ENCODE measurements around the gene GPT2.

The GPT2 gene

DNA sequence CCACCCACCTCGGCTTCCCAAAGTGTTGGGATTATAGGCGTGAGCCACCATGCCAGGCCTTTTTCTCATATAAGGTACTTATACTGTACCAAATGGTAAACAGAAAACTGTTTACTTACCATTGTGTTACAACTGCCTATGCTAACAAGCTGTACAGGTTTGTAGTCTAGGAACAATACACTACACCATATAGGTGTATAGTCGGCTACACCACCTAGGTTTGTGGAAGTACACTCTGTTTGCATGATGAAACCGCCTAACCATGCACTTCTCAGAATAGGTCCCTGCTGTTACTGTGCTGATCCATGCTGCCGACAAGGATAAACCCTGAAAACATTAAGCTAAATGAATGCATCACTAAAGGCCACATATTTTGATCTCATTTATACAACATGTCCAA, 70.4 kb downstream of the GPT2 start:
- in situ Hi-C loops (cut with MboI; ENCODE audit: low sequenced_read_pairs), result loop anchor here (10.0 kb wide), 1 partner anchor 1210 kb away; no protein-coding TSS in a partner anchor

GRCh38 chr16:46961373-46962353, 77.5 kb downstream of the GPT2 start:
- in situ Hi-C loops (cut with MboI; ENCODE audit: low sequenced_read_pairs), result no loop called here

DNA sequence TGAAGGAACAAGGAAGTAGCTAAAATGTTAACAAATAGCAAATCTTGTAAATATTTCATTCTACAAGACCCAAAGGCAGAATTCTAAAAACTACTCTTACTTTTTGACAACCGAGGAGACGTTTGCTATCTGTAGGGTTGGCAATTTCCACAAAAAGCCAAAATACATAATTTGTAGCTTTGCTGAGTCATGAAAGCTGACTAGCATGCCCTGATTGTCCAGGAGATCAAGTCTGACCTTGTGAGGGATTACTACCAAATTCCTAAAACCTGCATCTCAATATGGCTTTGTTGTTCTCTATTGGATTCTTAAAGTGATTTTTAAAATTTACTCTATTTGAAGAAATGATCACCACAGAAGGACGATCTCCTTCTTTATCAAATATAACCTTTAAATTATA, 78.5 kb downstream of the GPT2 start:
- in situ Hi-C loops (cut with MboI; ENCODE audit: low sequenced_read_pairs), result no loop called here

DNA sequence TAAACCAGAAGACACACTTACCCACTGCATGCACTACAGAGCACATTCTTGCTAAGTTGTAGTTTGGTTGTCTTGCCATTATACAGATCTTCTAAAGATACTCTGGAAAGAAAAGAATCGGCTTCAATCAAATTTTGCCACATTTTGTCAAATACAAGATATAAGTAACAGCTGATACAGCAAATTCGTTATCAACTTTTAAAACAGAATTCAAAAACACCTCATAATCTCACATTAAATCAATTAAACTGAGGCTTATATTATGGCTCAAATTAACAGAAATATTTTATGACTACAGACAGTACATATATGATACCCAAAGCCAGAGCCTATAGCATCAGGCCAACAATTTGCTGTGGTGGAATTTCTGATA, 83.9 kb downstream of the GPT2 start:
- in situ Hi-C loops (cut with MboI; ENCODE audit: low sequenced_read_pairs), result no loop called here

GRCh38 chr16:46970089-46970488, 85.9 kb downstream of the GPT2 start:
- in situ Hi-C loops (cut with MboI; ENCODE audit: low sequenced_read_pairs), result no loop called here

DNA sequence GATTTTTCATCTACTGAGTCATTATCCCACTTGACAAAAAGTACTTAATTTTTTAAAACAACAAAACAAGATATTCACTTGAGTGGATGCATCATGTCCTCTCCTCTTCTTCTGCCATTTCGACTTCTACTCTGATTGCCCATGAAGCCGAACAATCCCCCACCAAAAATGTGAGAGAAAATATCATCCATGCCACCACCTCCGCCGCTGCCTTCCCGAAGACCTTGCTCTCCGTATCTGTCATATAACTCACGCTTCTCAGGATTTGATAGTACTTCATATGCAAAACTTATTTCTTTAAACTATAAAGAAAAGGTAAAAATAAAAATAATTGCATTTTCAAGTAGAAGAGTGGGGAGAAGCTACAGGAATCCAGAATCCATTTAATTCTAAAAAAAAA, 87.1 kb downstream of the GPT2 start:
- in situ Hi-C loops (cut with MboI; ENCODE audit: low sequenced_read_pairs), result no loop called here

DNA sequence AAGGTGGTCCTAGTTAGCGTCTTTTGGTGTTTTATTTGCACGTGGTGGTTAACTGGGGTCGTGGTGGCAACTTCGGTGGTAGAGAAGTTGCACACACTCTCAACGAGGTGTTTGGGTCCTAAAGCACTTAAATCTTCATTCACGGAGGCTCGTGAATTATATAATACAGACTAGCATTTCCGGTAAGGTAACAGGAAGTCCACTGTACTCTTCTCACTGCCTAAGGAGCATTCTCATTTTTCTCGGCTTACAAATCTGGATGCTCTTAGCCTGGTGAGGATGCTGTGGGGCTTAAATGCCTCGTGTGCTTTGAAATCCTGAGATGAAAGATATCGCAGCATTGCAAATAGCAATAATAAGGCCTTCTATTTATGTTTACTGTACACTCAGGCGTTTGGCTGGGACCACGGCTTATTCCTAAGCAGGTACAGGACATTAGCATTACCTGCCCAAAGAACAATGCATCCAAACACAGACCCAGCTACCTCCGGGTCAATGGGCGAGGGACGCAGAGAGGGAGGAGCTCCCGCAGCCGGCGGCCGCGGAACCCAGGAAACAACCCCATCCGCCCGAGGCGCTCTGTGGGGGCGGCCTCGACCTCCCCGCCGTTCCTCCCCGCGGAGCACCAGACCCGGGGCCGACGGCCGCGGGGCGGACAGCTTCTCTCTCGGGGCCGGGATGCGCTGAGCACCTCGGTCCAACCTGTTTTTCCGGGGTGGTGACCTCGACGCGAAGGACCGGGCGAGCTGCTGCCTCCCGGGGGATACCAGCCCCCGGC, 88.5 kb downstream of the GPT2 start:
- in situ Hi-C loops (cut with MboI; ENCODE audit: low sequenced_read_pairs), result no loop called here

DNA sequence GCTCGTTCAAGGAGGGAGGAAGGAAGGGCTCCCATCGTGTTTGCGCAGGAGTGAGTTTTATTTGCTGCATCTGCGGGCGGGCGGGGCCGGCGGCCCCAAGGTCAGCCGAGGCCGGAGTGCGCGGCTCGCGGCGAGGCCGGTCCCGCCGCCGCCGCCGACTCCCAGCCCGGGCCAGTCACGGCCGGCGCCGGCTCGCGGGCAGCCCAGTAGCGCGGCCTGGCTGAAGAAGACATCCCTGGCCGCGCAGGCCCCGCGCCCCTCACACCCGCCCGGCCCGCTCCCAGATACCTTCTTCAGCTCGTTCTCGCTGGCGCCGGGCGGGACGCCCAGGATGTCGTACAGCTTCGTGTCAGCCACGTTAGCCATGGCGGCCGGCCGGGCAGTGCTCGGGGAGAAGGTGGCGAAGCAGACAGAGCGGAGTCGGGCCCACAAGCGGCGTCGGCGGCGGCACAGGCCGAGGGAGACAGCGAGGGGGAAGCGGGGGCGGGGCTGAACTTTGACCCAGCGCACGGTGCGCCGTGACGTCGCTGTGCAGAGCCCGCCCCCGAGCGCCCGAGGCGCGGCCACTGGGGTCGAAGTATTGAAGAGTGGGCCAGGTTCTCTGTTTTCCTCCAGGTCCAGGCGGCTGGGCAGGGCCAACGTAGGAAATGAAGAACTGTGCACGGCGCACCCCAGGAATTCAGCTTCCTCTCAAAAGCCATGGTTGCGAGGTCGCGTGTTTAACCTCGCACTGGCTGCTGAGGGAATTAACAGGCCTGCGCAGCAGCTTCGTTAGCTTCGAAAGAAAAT, 89.2 kb downstream of the GPT2 start, which contains the start of gene DNAJA2:
TSS of gene DNAJA2 (minus strand) at position 468 of the 789 bp plus-strand sequence. CDS start at position 366, 102 bp downstream.
- in situ Hi-C loops (cut with MboI; ENCODE audit: low sequenced_read_pairs), result no loop called here

DNA sequence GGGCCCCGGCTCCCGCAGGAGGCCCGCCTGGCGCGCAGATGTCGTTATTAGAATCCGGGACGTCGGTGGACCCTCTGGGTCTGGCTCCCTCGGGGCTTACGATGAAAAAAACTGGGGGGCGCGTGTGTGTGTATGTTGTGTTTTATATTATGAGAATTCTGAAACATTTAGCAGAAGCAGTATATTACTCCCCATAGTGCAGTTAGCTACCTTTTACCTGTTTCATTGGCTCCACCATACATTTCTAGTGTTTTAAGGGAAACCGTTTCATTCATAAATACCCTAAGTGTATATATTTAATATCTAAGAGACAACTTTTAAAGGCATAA, 89.8 kb downstream of the GPT2 start:
- in situ Hi-C loops (cut with MboI; ENCODE audit: low sequenced_read_pairs), result no loop called here

DNA sequence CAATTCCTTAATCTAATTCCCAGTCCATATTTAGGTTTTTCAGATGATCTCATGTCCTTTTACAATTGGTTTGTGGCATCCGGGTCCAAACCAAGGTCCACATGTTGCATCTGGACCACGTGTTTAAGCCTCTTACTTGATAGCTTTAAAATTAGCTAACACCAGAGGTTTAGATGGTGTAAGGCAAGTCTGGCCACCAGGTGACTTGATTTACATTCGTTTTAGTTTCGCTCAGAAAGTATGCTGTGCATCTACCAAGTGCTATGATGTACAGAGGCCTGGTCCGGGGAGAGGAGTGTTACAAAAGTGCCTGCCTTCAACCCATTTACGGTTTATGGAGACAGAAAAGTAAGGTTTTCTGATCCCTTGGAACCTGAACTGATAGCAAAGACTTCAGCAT, 90.2 kb downstream of the GPT2 start:
- in situ Hi-C loops (cut with MboI; ENCODE audit: low sequenced_read_pairs), result no loop called here

GRCh38 chr16:46975165-46975564, 91.0 kb downstream of the GPT2 start:
- in situ Hi-C loops (cut with MboI; ENCODE audit: low sequenced_read_pairs), result no loop called here

- in situ Hi-C loops (cut with MboI; ENCODE audit: low sequenced_read_pairs), result no loop called here
These were observed 91.8 kb downstream of the GPT2 start for GRCh38 chr16:46975908-46976470.

- in situ Hi-C loops (cut with MboI; ENCODE audit: low sequenced_read_pairs), result no loop called here
These were observed 92.4 kb downstream of the GPT2 start for GRCh38 chr16:46976550-46976949.
